Large intestine (tissue), 3 donors: ENCODE data around the gene SERPINA3. TPM values are rescaled to one million over a fixed set of nuclear protein-coding genes. Genes with fewer than 3 reads are reported as not detected.

Experiments used
- DNase-seq, 2 donors: peaks; one replicate each; pipeline versions ENCODE4 v3.0.0 to v3.0.0-alpha.2; 2013
- H3K27ac ChIP-seq: one replicate; pipeline ENCODE4 v1.5.1; 2013; ENCODE audit warnings: low read length
- H3K27me3 ChIP-seq: 2 replicates; pipeline ENCODE4 v1.6.1; 2013; ENCODE audit warnings: low read length; ENCODE audit not compliant: control insufficient read depth, insufficient read depth
- H3K36me3 ChIP-seq: 2 replicates; pipeline ENCODE4 v1.6.1; 2013; ENCODE audit warnings: low read length; ENCODE audit not compliant: control insufficient read depth, insufficient read depth
- H3K4me1 ChIP-seq: one replicate; pipeline ENCODE4 v1.6.1; 2013; ENCODE audit warnings: low read length; ENCODE audit not compliant: control insufficient read depth, insufficient read depth
- H3K4me3 ChIP-seq: one replicate; pipeline ENCODE4 v1.5.1; 2013; ENCODE audit warnings: low read length
- H3K9me3 ChIP-seq: one replicate; pipeline ENCODE4 v1.6.1; 2013; ENCODE audit warnings: mild to moderate bottlenecking, low read depth, low read length, moderate library complexity; ENCODE audit not compliant: control insufficient read depth
- WGBS: methylation state at CpG from one replicate; pipeline ENCODE4 v1.1.5; 2013; ENCODE audit warnings: low lambda C conversion rate; ENCODE audit not compliant: insufficient coverage; 5-methylcytosine and 5-hydroxymethylcytosine counted together
- polyA plus RNA-seq: library from polyadenylated mRNA; unstranded; fragments of 120-200 nt; gene quantifications from one replicate; pipeline ENCODE4 v1.2.1, GENCODE V29; 2013

The SERPINA3 gene
- polyA plus RNA-seq, 1 donor = 0.51 TPM

- Histone ChIP-seq H3K9me3 (peaks cover 3% of the 10 kb centered on the region), H3K27ac (no peak overlapping the region), H3K36me3 (no peaks in the 10 kb centered on the region), H3K4me3 (no peak overlapping the region), H3K27me3 (no peaks in the 10 kb centered on the region), H3K4me1 (no peaks in the 10 kb centered on the region)
- WGBS = no CpG with 5 or more reads among the region's 18 CpGs
- DNase-seq = no peak
Observed at GRCh38 chr14:94643316-94644101, 31.3 kb downstream of the SERPINA3 start.

- Histone ChIP-seq H3K36me3 (no peaks in the 10 kb centered on the region), H3K27me3 (no peaks in the 10 kb centered on the region), H3K4me3 (no peak overlapping the region), H3K9me3 (peaks cover 3% of the 10 kb centered on the region), H3K27ac (no peak overlapping the region), H3K4me1 (no peaks in the 10 kb centered on the region)
- no peak for DNase-seq
- WGBS = 83% methylated on average over 2 of the region's 4 CpGs
Observed at GRCh38 chr14:94644102-94644535, 31.9 kb downstream of the SERPINA3 start.

GRCh38 chr14:94646066-94646465, 33.9 kb downstream of the SERPINA3 start:
- no peaks in the 10 kb centered on the region for H3K27me3 ChIP-seq
- no CpG with 5 or more reads among the region's 2 CpGs for WGBS
- DNase-seq = no peak

GRCh38 chr14:94646481-94646880, 34.3 kb downstream of the SERPINA3 start:
- Histone ChIP-seq H3K4me1 (no peaks in the 10 kb centered on the region), H3K27me3 (no peaks in the 10 kb centered on the region), H3K9me3 (peaks cover 8% of the 10 kb centered on the region), H3K27ac (no peak overlapping the region), H3K36me3 (no peaks in the 10 kb centered on the region), H3K4me3 (no peak overlapping the region)
- no peak for DNase-seq
- WGBS = no CpG with 5 or more reads among the region's 5 CpGs

More at GRCh38 chr14:94646066-94646465, 33.9 kb downstream of the SERPINA3 start:
- Histone ChIP-seq H3K4me3 (no peak overlapping the region), H3K27ac (no peak overlapping the region), H3K4me1 (no peaks in the 10 kb centered on the region), H3K36me3 (no peaks in the 10 kb centered on the region), H3K9me3 (peaks cover 6% of the 10 kb centered on the region)

GRCh38 chr14:94648801-94649200, 36.6 kb downstream of the SERPINA3 start:
- WGBS = no CpG with 5 or more reads among the region's 4 CpGs
- no peaks in the 10 kb centered on the region for H3K27me3 ChIP-seq
- DNase-seq = no peak
- H3K4me3 ChIP-seq = no peak overlapping the region
- H3K4me1 ChIP-seq = no peaks in the 10 kb centered on the region
- peaks cover 8% of the 10 kb centered on the region for H3K9me3 ChIP-seq
- no peak overlapping the region for H3K27ac ChIP-seq
- no peaks in the 10 kb centered on the region for H3K36me3 ChIP-seq

- no CpG with 5 or more reads among the region's 13 CpGs for WGBS
- Histone ChIP-seq H3K9me3 (peaks cover 8% of the 10 kb centered on the region), H3K27ac (no peak overlapping the region), H3K4me3 (no peak overlapping the region), H3K4me1 (no peaks in the 10 kb centered on the region), H3K36me3 (no peaks in the 10 kb centered on the region), H3K27me3 (no peaks in the 10 kb centered on the region)
- no peak for DNase-seq
Observed at GRCh38 chr14:94649543-94650443, 37.6 kb downstream of the SERPINA3 start.

GRCh38 chr14:94650444-94650775, 38.2 kb downstream of the SERPINA3 start:
- H3K4me1 ChIP-seq = no peaks in the 10 kb centered on the region
- H3K27ac ChIP-seq = no peak overlapping the region
- WGBS = no CpG with 5 or more reads among the region's 3 CpGs
- H3K4me3 ChIP-seq = no peak overlapping the region
- H3K27me3 ChIP-seq = no peaks in the 10 kb centered on the region
- no peak for DNase-seq
- peaks cover 8% of the 10 kb centered on the region for H3K9me3 ChIP-seq
- no peaks in the 10 kb centered on the region for H3K36me3 ChIP-seq

GRCh38 chr14:94650806-94651805, 38.9 kb downstream of the SERPINA3 start:
- H3K27me3 ChIP-seq = no peaks in the 10 kb centered on the region
- H3K9me3 ChIP-seq = peaks cover 8% of the 10 kb centered on the region
- no CpG with 5 or more reads among the region's 9 CpGs for WGBS
- DNase-seq = no peak
- H3K27ac ChIP-seq = no peak overlapping the region
- H3K4me1 ChIP-seq = no peaks in the 10 kb centered on the region
- no peaks in the 10 kb centered on the region for H3K36me3 ChIP-seq
- no peak overlapping the region for H3K4me3 ChIP-seq

GRCh38 chr14:94653321-94653720, 41.1 kb downstream of the SERPINA3 start:
- H3K36me3 ChIP-seq = no peaks in the 10 kb centered on the region
- DNase-seq = no peak
- WGBS = 100% methylated on average over 1 of the region's 5 CpGs
- no peaks in the 10 kb centered on the region for H3K4me1 ChIP-seq
- H3K27ac ChIP-seq = no peak overlapping the region
- peaks cover 5% of the 10 kb centered on the region for H3K9me3 ChIP-seq
- H3K4me3 ChIP-seq = no peak overlapping the region
- H3K27me3 ChIP-seq = no peaks in the 10 kb centered on the region
